Parathyroid adenoma (tissue), 2 donors: ENCODE data around the gene BLOC1S6.

ENCODE experiments used
- H2AFZ ChIP-seq: fragments of 300-600 bp; sonication (generic); one replicate; pipeline ENCODE4 v1.7.0; 2017; ENCODE audit warnings: antibody characterized with exemption, mild to moderate bottlenecking
- H3K27ac ChIP-seq: fragments of 300-600 bp; sonication (generic); one replicate; pipeline ENCODE4 v1.7.0; 2017
- H3K27me3 ChIP-seq: fragments of 300-600 bp; sonication (generic); one replicate; pipeline ENCODE4 v1.7.0; 2017; ENCODE audit warnings: low read length; ENCODE audit not compliant: control insufficient read depth, insufficient read depth
- H3K36me3 ChIP-seq: fragments of 300-600 bp; sonication (generic); one replicate; pipeline ENCODE4 v1.7.0; 2017; ENCODE audit warnings: low read length; ENCODE audit not compliant: control insufficient read depth, insufficient read depth
- H3K4me1 ChIP-seq: fragments of 300-600 bp; sonication (generic); one replicate; pipeline ENCODE4 v1.7.0; 2017; ENCODE audit warnings: control low read depth
- H3K4me2 ChIP-seq: fragments of 300-600 bp; sonication (generic); one replicate; pipeline ENCODE4 v1.7.0; 2017; ENCODE audit warnings: low read length
- H3K4me3 ChIP-seq: fragments of 300-600 bp; sonication (generic); one replicate; pipeline ENCODE4 v1.7.0; 2017; ENCODE audit warnings: low read depth, low read length
- H3K79me2 ChIP-seq: fragments of 300-600 bp; sonication (generic); one replicate; pipeline ENCODE4 v1.7.0; 2017; ENCODE audit warnings: control low read depth
- H3K9ac ChIP-seq: fragments of 300-600 bp; sonication (generic); one replicate; pipeline ENCODE4 v1.7.0; 2017; ENCODE audit warnings: mild to moderate bottlenecking
- H3K9me3 ChIP-seq: fragments of 300-600 bp; sonication (generic); one replicate; pipeline ENCODE4 v1.7.0; 2017; ENCODE audit warnings: low read length; ENCODE audit not compliant: control insufficient read depth
- CTCF ChIP-seq: fragments of 300-600 bp; sonication (generic); IDR thresholded peaks from one replicate; pipeline ENCODE4 v1.7.0; 2017; ENCODE audit warnings: antibody characterized with exemption, mild to moderate bottlenecking
- donor health status: primary hyperparathyroidism.

BLOC1S6 gene

GRCh38 chr15:45544266-45545023 is 42.7 kb upstream of the BLOC1S6 start:
- no peak overlapping the region for H3K4me2 ChIP-seq
- no peaks in the 10 kb centered on the region for H3K9me3 ChIP-seq
- TF ChIP-seq CTCF, result no peak
- H3K4me1 ChIP-seq, result no peaks in the 10 kb centered on the region
- no peaks in the 10 kb centered on the region for H3K27me3 ChIP-seq
- no peaks in the 10 kb centered on the region for H3K36me3 ChIP-seq
- H3K79me2 ChIP-seq, result no peaks in the 10 kb centered on the region
- H3K9ac ChIP-seq, result no peak overlapping the region
- H3K27ac ChIP-seq, result no peak overlapping the region
- H3K4me3 ChIP-seq, result no peak overlapping the region
- H2AFZ ChIP-seq, result no peak overlapping the region

GRCh38 chr15:45546789-45547188 is 40.4 kb upstream of the BLOC1S6 start:
- H3K79me2 ChIP-seq, result no peaks in the 10 kb centered on the region
- no peaks in the 10 kb centered on the region for H3K27me3 ChIP-seq
- no peak overlapping the region for H3K9ac ChIP-seq
- no peak overlapping the region for H2AFZ ChIP-seq
- H3K4me2 ChIP-seq, result no peak overlapping the region
- H3K27ac ChIP-seq, result no peak overlapping the region
- no peaks in the 10 kb centered on the region for H3K36me3 ChIP-seq
- H3K9me3 ChIP-seq, result no peaks in the 10 kb centered on the region
- H3K4me1 ChIP-seq, result no peaks in the 10 kb centered on the region
- no peak overlapping the region for H3K4me3 ChIP-seq
- no peak for TF ChIP-seq CTCF

GRCh38 chr15:45548753-45549520 is 38.2 kb upstream of the BLOC1S6 start:
- Histone ChIP-seq H3K79me2 (no peaks in the 10 kb centered on the region), H3K36me3 (no peaks in the 10 kb centered on the region), H3K27me3 (no peaks in the 10 kb centered on the region), H3K9ac (no peak overlapping the region), H3K4me1 (no peaks in the 10 kb centered on the region), H3K4me2 (no peak overlapping the region), H3K27ac (no peak overlapping the region), H2AFZ (no peak overlapping the region), H3K4me3 (no peak overlapping the region), H3K9me3 (no peaks in the 10 kb centered on the region)
- no peak for TF ChIP-seq CTCF

- no peaks in the 10 kb centered on the region for H3K36me3 ChIP-seq
Observed at GRCh38 chr15:45549541-45550220, 37.5 kb upstream of the BLOC1S6 start.

More at GRCh38 chr15:45549541-45550220, 37.5 kb upstream of the BLOC1S6 start:
- Histone ChIP-seq H3K4me1 (no peaks in the 10 kb centered on the region), H3K4me3 (no peak overlapping the region), H3K27ac (no peak overlapping the region), H3K27me3 (no peaks in the 10 kb centered on the region), H3K9ac (no peak overlapping the region), H2AFZ (no peak overlapping the region), H3K9me3 (no peaks in the 10 kb centered on the region), H3K79me2 (no peaks in the 10 kb centered on the region), H3K4me2 (no peak overlapping the region)
- TF ChIP-seq CTCF, result no peak
